Heart right ventricle (tissue), 16 donors: ENCODE measurements around the gene RIMBP2. TPM values are rescaled to one million over a fixed set of nuclear protein-coding genes. Genes with fewer than 3 reads are reported as not detected.

ENCODE experiments used
- ATAC-seq, 8 donors: fragments of 200-7000 bp; cut with Tn5 transposase; one replicate each; pipeline ENCODE4 v1.9.1; 2020; ENCODE audit warnings: mild to moderate bottlenecking in 8 of 8, moderate library complexity in 8 of 8, moderate number of reproducible peaks in 1 of 8
- DNase-seq, 2 donors: peaks; one replicate each; pipeline ENCODE4 v3.0.0-alpha.2; 2020
- H3K27ac ChIP-seq, 10 donors: fragments of 200-600 bp; sonication (generic) in 2 of 10; one replicate each; pipeline versions ENCODE4 v1.5.0 to v1.8.0; 2020 to 2022; ENCODE audit warnings: mild to moderate bottlenecking in 3 of 10
- H3K27me3 ChIP-seq, 7 donors: fragments of 200-600 bp; one replicate each; pipeline ENCODE4 v1.8.0; 2021 to 2022; ENCODE audit warnings: mild to moderate bottlenecking in 2 of 7
- H3K36me3 ChIP-seq, 9 donors: fragments of 200-600 bp; sonication (generic) in 1 of 9; one replicate each; pipeline versions ENCODE4 v1.5.0 to v1.8.0; 2020 to 2022; ENCODE audit warnings: mild to moderate bottlenecking in 2 of 9
- H3K4me1 ChIP-seq, 9 donors: fragments of 200-600 bp; sonication (generic) in 1 of 9; one replicate each; pipeline versions ENCODE4 v1.5.0 to v1.8.0; 2020 to 2022; ENCODE audit warnings: mild to moderate bottlenecking in 4 of 9
- H3K4me3 ChIP-seq, 10 donors: fragments of 200-600 bp; sonication (generic) in 2 of 10; one replicate each; pipeline versions ENCODE4 v1.5.0 to v1.8.0; 2020 to 2022; ENCODE audit warnings: mild to moderate bottlenecking in 7 of 10, moderate library complexity in 2 of 10
- H3K9me3 ChIP-seq, 11 donors: fragments of 200-600 bp in 10 of 11; sonication (generic) in 2 of 11; one replicate each; pipeline versions ENCODE4 v1.5.0 to v1.8.0; 2013 to 2022; ENCODE audit warnings: mild to moderate bottlenecking in 2 of 11, control low read depth in 1 of 11, moderate library complexity in 1 of 11
- CTCF ChIP-seq, 9 donors: fragments of 200-600 bp; sonication (generic) in 2 of 9; IDR thresholded peaks; one replicate each; pipeline versions ENCODE4 v1.5.0 to v1.8.0; 2021 to 2022; ENCODE audit warnings: antibody characterized with exemption in 9 of 9, mild to moderate bottlenecking in 5 of 9, moderate library complexity in 1 of 9
- WGBS, 2 donors: extraction: QIAGEN DNeasy Blood & Tissue Kit; methylation state at CpG; one replicate each; pipeline ENCODE4 v1.1.7; 2013; ENCODE audit warnings: inconsistent platforms in 1 of 2; 5-methylcytosine and 5-hydroxymethylcytosine counted together
- intact Hi-C, 10 donors: fragments of 100-400 bp; cut with DNase I; formaldehyde crosslinking; loops; one replicate each; pipeline versions ENCODE4 v1.11.1 to v1.14.2; 2022
- polyA plus RNA-seq, 2 donors: library from polyadenylated mRNA; stranded (reverse); fragments of 200-250 nt; gene quantifications; one replicate each; pipeline ENCODE4 v1.2.3, GENCODE V29; 2013
- total RNA-seq, 10 donors: library from RNA; stranded (reverse); fragmentation: NEBNext Ultra II Directional in 3 of 10; extraction: Animal tissue kit (Norgen Biotek cat#: 25700) in 3 of 10; gene quantifications; one replicate each; pipeline versions ENCODE4 v1.2.1 to v1.2.4, GENCODE V29; 2021 to 2023
- donor health status: Arrhythmogenic right ventricular cardiomyopathy.
- donor health status: ischemic (EF 13 %, LVEDD 7.1; RV severe dilation, severe dysfunction).
- donor health status: healthy with polysubstance abuse.
- donor health status: DM: no; HTN: yes; CAD: no.
- donor health status: DM: no; HTN: no; CAD: no.
- donor health status: ischemic (EF 25% LVEDD 6.9; RV normal size, moderate dysfunction).
- donor health status: ischemic (EF 25% LVEDD 5.7; RV mildly dilated, moderate dysfunction).
- donor health status: healthy.
- donor health status: DM: yes; HTN: yes; CAD: no.
- donor health status: Ischemic cardiomyopathy.
- donor health status: ischemic (EF 35%, LVEDD 5.7; RV mildly dilated, moderate dysfunction).
- donor health status: nonischemic (EF 11% LVEDD 7.7; RV severe dilation, severe dysfunction).
- donor health status: DM: yes; HTN: yes; CAD: no.
- donor health status: PGD.
- donor health status: ischemic (EF 29% LVEDD 5.4; RV normal size, mild dysfunction).
- donor health status: nonischemic (EF 23%, LVEDD 6.1; RV moderate dilation, normal function).

The RIMBP2 gene
- total and polyA plus RNA-seq, 12 donors = 0.01 to 0.17 (median 0.05) TPM; not detected in 9

- H3K4me3 ChIP-seq = no peak overlapping the region
- TF ChIP-seq CTCF (IDR thresholded peaks at IDR 0.05) = no peak
- peaks cover 0 to 41% (median 4%) of the 10 kb centered on the region in 7 donors for H3K27me3 ChIP-seq
- H3K36me3 ChIP-seq = no peaks in the 10 kb centered on the region
- intact Hi-C loops = no loop called here
- no peaks in the 10 kb centered on the region for H3K4me1 ChIP-seq
- no peak overlapping the region for H3K27ac ChIP-seq
- H3K9me3 ChIP-seq = peaks cover 0 to 25% (median 9%) of the 10 kb centered on the region in 11 donors
- ATAC-seq (no peak), DNase-seq (no peak)
- 69 to 70% methylated on average over 10 of the region's 10 CpGs for WGBS, 2 donors
Measured at GRCh38 chr12:130465626-130466025, 250.5 kb downstream of the RIMBP2 start.

GRCh38 chr12:130465046-130465445, 251.1 kb downstream of the RIMBP2 start:
- H3K4me3 ChIP-seq = no peak overlapping the region
- DNase-seq = no peak
- H3K27ac ChIP-seq = no peak overlapping the region
- 87 to 92% methylated on average over 15 of the region's 15 CpGs for whole genome bisulfite sequencing, 2 donors
- ATAC-seq = no peak
- intact Hi-C loops = no loop called here
- H3K36me3 ChIP-seq = no peaks in the 10 kb centered on the region
- H3K27me3 ChIP-seq = peaks cover 0 to 37% (median 4%) of the 10 kb centered on the region in 7 donors
- TF ChIP-seq CTCF (IDR thresholded peaks at IDR 0.05) = no peak
- H3K4me1 ChIP-seq = no peaks in the 10 kb centered on the region
- peaks cover 0 to 25% (median 9%) of the 10 kb centered on the region in 11 donors for H3K9me3 ChIP-seq

GRCh38 chr12:130463818-130464670, 252.1 kb downstream of the RIMBP2 start:
- H3K27me3 ChIP-seq = peaks cover 0 to 32% (median 4%) of the 10 kb centered on the region in 7 donors
- WGBS, 2 donors = 64 to 68% methylated on average over 19 of the region's 19 CpGs

GRCh38 chr12:130463275-130463658, 252.8 kb downstream of the RIMBP2 start:
- WGBS, 2 donors = 41 to 54% methylated on average over 9 of the region's 9 CpGs
- no peak overlapping the region for H3K27ac ChIP-seq
- intact Hi-C loops = no loop called here
- ATAC-seq = no peak
- TF ChIP-seq CTCF (IDR thresholded peaks at IDR 0.05) = no peak
- H3K4me3 ChIP-seq = no peak overlapping the region
- DNase-seq = no peak
- peaks cover 0 to 32% (median 4%) of the 10 kb centered on the region in 7 donors for H3K27me3 ChIP-seq
- peaks cover 0 to 18% (median 8%) of the 10 kb centered on the region in 11 donors for H3K9me3 ChIP-seq
- H3K4me1 ChIP-seq = no peaks in the 10 kb centered on the region
- no peaks in the 10 kb centered on the region for H3K36me3 ChIP-seq

More at GRCh38 chr12:130463818-130464670, 252.1 kb downstream of the RIMBP2 start:
- H3K4me1 ChIP-seq = no peaks in the 10 kb centered on the region
- intact Hi-C loops = no loop called here
- no peaks in the 10 kb centered on the region for H3K36me3 ChIP-seq
- no peak overlapping the region for H3K4me3 ChIP-seq
- ATAC-seq (no peak), DNase-seq (no peak)
- peaks cover 0 to 25% (median 9%) of the 10 kb centered on the region in 11 donors for H3K9me3 ChIP-seq
- TF ChIP-seq CTCF (IDR thresholded peaks at IDR 0.05) = no peak
- no peak overlapping the region for H3K27ac ChIP-seq
